ENCODE measurements around the gene BMAL2. TPM values are rescaled to one million over a fixed set of nuclear protein-coding genes. Genes with fewer than 3 reads are reported as not detected.

Gene BMAL2
- total RNA-seq, 1 experiment from 2014 or later, result 23.1 TPM

DNA sequence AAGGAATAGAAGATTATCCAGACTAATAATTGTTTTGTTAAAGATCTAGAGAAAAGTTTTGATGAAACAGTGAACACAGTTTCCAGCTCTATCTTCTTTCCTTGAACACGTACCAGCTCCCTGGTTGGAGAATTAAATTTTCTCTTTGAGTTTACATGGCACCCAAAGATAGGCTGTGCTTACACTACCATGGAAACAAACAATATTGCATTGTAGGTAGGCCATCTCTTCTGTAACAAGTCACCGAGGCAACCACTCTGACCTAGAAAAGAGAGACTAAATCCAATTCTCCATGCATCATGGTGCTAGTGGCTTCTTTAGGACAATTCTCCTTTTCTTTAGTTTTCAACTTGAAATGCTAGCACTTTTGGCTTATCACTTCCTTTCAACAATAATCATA, 9.9 kb downstream of the BMAL2 start:
- Mint-ChIP-seq H3K27me3 (ENCODE audit: low read depth) (no peaks in the 10 kb centered on the region), H3K9me3 (no peaks in the 10 kb centered on the region), H3K4me1 (peaks cover 30 to 34% of the 10 kb centered on the region in 2 experiments), H3K36me3 (ENCODE audit: insufficient read depth in 1 of 3, low read depth in 3 of 3) (no peaks in the 10 kb centered on the region; a peak in 1 of 7 replicates), H3K4me3 (no peak overlapping the region), H3K27ac (no peak overlapping the region)
- Histone ChIP-seq H4K91ac (ENCODE audit: insufficient read length, low read depth, low read length) (no peak overlapping the region), H3K4me2 (ENCODE audit: insufficient read depth, insufficient read length, low read length) (no peak overlapping the region), H3K23ac (ENCODE audit: insufficient read length, low read depth, low read length) (no peak overlapping the region), H2BK20ac (ENCODE audit: low read depth, low read length, poor library complexity, severe bottlenecking) (no peak overlapping the region), H2BK12ac (ENCODE audit: insufficient read length, low read depth, low read length) (no peak overlapping the region), H3K4ac (ENCODE audit: low read depth, low read length) (no peak overlapping the region), H3K79me2 (ENCODE audit: insufficient read depth, low read length) (peaks cover 6% of the 10 kb centered on the region; the same call in 1 of the 2 replicates), H3K56ac (ENCODE audit: insufficient read length, low read depth, low read length) (no peak overlapping the region), H3K79me1 (ENCODE audit: insufficient read depth, low read depth, low read length, poor library complexity, severe bottlenecking) (peaks cover 3% of the 10 kb centered on the region), H3K9me3 (ENCODE audit: control insufficient read depth, low read depth, low read length) (no peaks in the 10 kb centered on the region), H3K14ac (ENCODE audit: insufficient read depth, low read length) (no peak overlapping the region), H3K23me2 (ENCODE audit: insufficient read length, low read depth, low read length, poor library complexity, severe bottlenecking) (no peaks in the 10 kb centered on the region), H2AK5ac (ENCODE audit: insufficient read length, low read length) (no peak overlapping the region), H3K9ac (ENCODE audit: extremely low read depth, insufficient read length, low read length) (no peak overlapping the region), H4K5ac (ENCODE audit: insufficient read length, low read depth, low read length) (no peak overlapping the region), H3K4me1 (ENCODE audit: insufficient read depth, low read length) (peaks cover 4% of the 10 kb centered on the region; the same call in 1 of the 2 replicates), H2BK120ac (ENCODE audit: low read depth, low read length, poor library complexity, severe bottlenecking) (no peak overlapping the region), H3K27ac (ENCODE audit: insufficient read length, low read depth, low read length) (no peak overlapping the region), H4K20me1 (ENCODE audit: control insufficient read depth, insufficient read depth, insufficient read length) (no peaks in the 10 kb centered on the region), H3T11ph (ENCODE audit: low read length) (no peak overlapping the region), H3K18ac (ENCODE audit: insufficient read length, low read depth, low read length) (no peak overlapping the region), H2BK15ac (ENCODE audit: low read depth, low read length) (no peak overlapping the region), H3K27me3 (ENCODE audit: insufficient read depth, low read length) (no peaks in the 10 kb centered on the region), H2BK5ac (ENCODE audit: insufficient read length, low read length) (no peak overlapping the region), H2AFZ (ENCODE audit: low read length) (no peak overlapping the region), H4K8ac (replicated peaks; ENCODE audit: insufficient read length, low read depth, low read length) (no peak overlapping the region)
- TF ChIP-seq, protein P1, sequence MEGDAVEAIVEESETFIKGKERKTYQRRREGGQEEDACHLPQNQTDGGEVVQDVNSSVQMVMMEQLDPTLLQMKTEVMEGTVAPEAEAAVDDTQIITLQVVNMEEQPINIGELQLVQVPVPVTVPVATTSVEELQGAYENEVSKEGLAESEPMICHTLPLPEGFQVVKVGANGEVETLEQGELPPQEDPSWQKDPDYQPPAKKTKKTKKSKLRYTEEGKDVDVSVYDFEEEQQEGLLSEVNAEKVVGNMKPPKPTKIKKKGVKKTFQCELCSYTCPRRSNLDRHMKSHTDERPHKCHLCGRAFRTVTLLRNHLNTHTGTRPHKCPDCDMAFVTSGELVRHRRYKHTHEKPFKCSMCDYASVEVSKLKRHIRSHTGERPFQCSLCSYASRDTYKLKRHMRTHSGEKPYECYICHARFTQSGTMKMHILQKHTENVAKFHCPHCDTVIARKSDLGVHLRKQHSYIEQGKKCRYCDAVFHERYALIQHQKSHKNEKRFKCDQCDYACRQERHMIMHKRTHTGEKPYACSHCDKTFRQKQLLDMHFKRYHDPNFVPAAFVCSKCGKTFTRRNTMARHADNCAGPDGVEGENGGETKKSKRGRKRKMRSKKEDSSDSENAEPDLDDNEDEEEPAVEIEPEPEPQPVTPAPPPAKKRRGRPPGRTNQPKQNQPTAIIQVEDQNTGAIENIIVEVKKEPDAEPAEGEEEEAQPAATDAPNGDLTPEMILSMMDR (conservative IDR thresholded peaks at IDR 0.05), result no peak
- DNase-seq, result no peak
- no CpG with 5 or more reads among the region's 2 CpGs for WGBS (ENCODE audit: extremely low coverage, insufficient read length, low lambda C conversion rate)
